GM23248 (cell line): ENCODE measurements around the gene KCNMA1. TPM values are rescaled to one million over a fixed set of nuclear protein-coding genes. Genes with fewer than 3 reads are reported as not detected.
A peak's percentile ranks its signal among the peaks of the same experiment; 100 is the strongest.

Source experiments
- DNase-seq: peaks from one replicate; pipeline ENCODE4 v3.0.0-alpha.2; 2015
- H2AFZ ChIP-seq: fragments of 200-600 bp; sonication (generic); 2 replicates; pipeline ENCODE4 v1.6.1; 2016; ENCODE audit warnings: antibody characterized with exemption
- H3F3A ChIP-seq: fragments of 200-600 bp; sonication (generic); 2 replicates; pipeline ENCODE4 v1.6.1; 2016; ENCODE audit warnings: mild to moderate bottlenecking, antibody characterized with exemption, mixed run types; ENCODE audit not compliant: insufficient read depth
- H3K27ac ChIP-seq: fragments of 200-600 bp; sonication (generic); 2 replicates; pipeline ENCODE4 v1.5.1; 2016; ENCODE audit warnings: mild to moderate bottlenecking
- H3K27me3 ChIP-seq: fragments of 200-600 bp; sonication (generic); replicated peaks from 2 replicates; pipeline ENCODE4 v1.6.1; 2016; ENCODE audit warnings: mild to moderate bottlenecking; ENCODE audit not compliant: insufficient read depth
- H3K36me3 ChIP-seq: fragments of 200-600 bp; sonication (generic); 2 replicates; pipeline ENCODE4 v1.6.1; 2016; ENCODE audit warnings: low read depth, mild to moderate bottlenecking
- H3K4me1 ChIP-seq: fragments of 200-600 bp; sonication (generic); 2 replicates; pipeline ENCODE4 v1.6.1; 2016; ENCODE audit warnings: mild to moderate bottlenecking; ENCODE audit not compliant: insufficient read depth
- H3K4me2 ChIP-seq: fragments of 200-600 bp; sonication (generic); one replicate; pipeline ENCODE4 v1.6.1; 2016; ENCODE audit warnings: mild to moderate bottlenecking; ENCODE audit not compliant: unreplicated experiment
- H3K4me3 ChIP-seq: fragments of 200-600 bp; sonication (generic); 2 replicates; pipeline ENCODE4 v1.5.1; 2016; ENCODE audit warnings: mild to moderate bottlenecking
- H3K79me2 ChIP-seq: fragments of 200-600 bp; sonication (generic); 2 replicates; pipeline ENCODE4 v1.6.1; 2016; ENCODE audit warnings: mild to moderate bottlenecking; ENCODE audit not compliant: insufficient read depth
- H3K9ac ChIP-seq: fragments of 200-600 bp; sonication (generic); 2 replicates; pipeline ENCODE4 v1.6.1; 2016; ENCODE audit warnings: mild to moderate bottlenecking
- H3K9me2 ChIP-seq: fragments of 200-600 bp; sonication (generic); 2 replicates; pipeline ENCODE4 v1.6.1; 2016; ENCODE audit warnings: mixed run types, mild to moderate bottlenecking, moderate library complexity; ENCODE audit not compliant: insufficient read depth
- H3K9me3 ChIP-seq: fragments of 200-600 bp; sonication (generic); one replicate; pipeline ENCODE4 v1.6.1; 2017; ENCODE audit warnings: low read depth
- H4K20me1 ChIP-seq: fragments of 200-600 bp; sonication (generic); 2 replicates; pipeline ENCODE4 v1.6.0; 2016; ENCODE audit not compliant: insufficient read depth
- EZH2 ChIP-seq: fragments of 200-600 bp; sonication (generic); IDR thresholded peaks from 2 replicates; pipeline ENCODE4 v1.6.1; 2018; ENCODE audit warnings: antibody characterized with exemption, mild to moderate bottlenecking; ENCODE audit not compliant: insufficient read depth, poor library complexity, severe bottlenecking
- EZH2phosphoT487 ChIP-seq: fragments of 200-600 bp; sonication (generic); IDR thresholded peaks from 2 replicates; pipeline ENCODE4 v1.6.1; 2018; ENCODE audit warnings: antibody characterized with exemption, moderate library complexity, mild to moderate bottlenecking, low read depth; ENCODE audit not compliant: insufficient read depth
- WGBS, 2 experiments: methylation state at CpG; one replicate each; pipeline ENCODE4 v1.1.6; 2015 to 2017; ENCODE audit warnings: low lambda C conversion rate in 2 of 2, low coverage in 1 of 2; ENCODE audit errors: missing lambda C conversion rate in 2 of 2; 5-methylcytosine and 5-hydroxymethylcytosine counted together
- in situ Hi-C: fragments of 300-500 bp; cut with MboI; formaldehyde crosslinking; loops from 2 replicates; pipeline ENCODE4 v1.15.0; 2020
- polyA plus RNA-seq: library from polyadenylated mRNA; unstranded; fragments of >200 nt; fragmentation: Nextera tagmentation; extraction: Ambion mirVana; gene quantifications from 2 replicates; pipeline ENCODE4 v1.2.1, GENCODE V29; 2016
- total RNA-seq: library from RNA; depleted of rRNA; stranded (reverse); fragments of >200 nt; shearing (Covaris generic); gene quantifications from 2 replicates; pipeline ENCODE4 v1.2.3, GENCODE V29; 2014

Gene KCNMA1
- total and polyA plus RNA-seq, 2 experiments from 2014 or later, result 14.2 to 25.1 TPM

DNA sequence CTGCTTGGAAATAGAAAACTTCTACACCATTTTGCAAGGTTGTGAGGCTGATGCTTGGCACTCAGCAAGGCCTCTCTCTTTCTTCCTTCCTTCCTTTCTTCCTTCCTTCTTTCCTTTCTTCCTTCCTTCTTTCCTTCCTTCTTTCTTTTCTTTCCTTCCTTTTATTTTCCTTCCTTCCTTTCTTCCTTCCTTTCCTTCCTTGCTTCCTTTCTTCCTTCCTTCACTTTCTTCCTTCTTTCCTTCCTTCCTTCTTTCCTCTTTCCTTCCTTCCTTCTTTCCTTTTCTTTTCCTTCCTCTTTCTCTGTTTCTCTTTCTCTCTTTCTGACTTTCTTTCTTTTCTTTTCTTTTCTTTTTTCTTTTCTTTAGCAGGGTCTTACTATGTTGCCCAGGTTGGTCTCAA is 460.4 kb downstream of the KCNMA1 start:
- no peaks in the 10 kb centered on the region for H4K20me1 ChIP-seq
- no peaks in the 10 kb centered on the region for H3K36me3 ChIP-seq
- peaks cover 16% of the 10 kb centered on the region; the same call in 1 of the 2 replicates for H3F3A ChIP-seq
- no peaks in the 10 kb centered on the region for H3K79me2 ChIP-seq
- no peak overlapping the region for H3K9ac ChIP-seq
- peaks cover 24% of the 10 kb centered on the region for H3K4me1 ChIP-seq
- H3K27me3 ChIP-seq, result no peaks in the 10 kb centered on the region
- no peak overlapping the region for H3K4me2 ChIP-seq
- in situ Hi-C loops, result loop anchor here (10.0 kb wide), 1 partner anchor 318 kb away; no protein-coding TSS in a partner anchor
- no peaks in the 10 kb centered on the region for H3K9me2 ChIP-seq
- no peaks in the 10 kb centered on the region for H3K9me3 ChIP-seq
- H3K27ac ChIP-seq, result no peak overlapping the region
- no peak for DNase-seq
- H2AFZ ChIP-seq, result no peak overlapping the region
- H3K4me3 ChIP-seq, result no peak overlapping the region
- no peak for TF ChIP-seq EZH2
- no peak for TF ChIP-seq EZH2phosphoT487

GRCh38 chr10:77176232-77176631 is 461.4 kb downstream of the KCNMA1 start:
- Histone ChIP-seq H3F3A (peaks cover 16% of the 10 kb centered on the region; the same call in 1 of the 2 replicates), H3K4me1 (peaks cover 24% of the 10 kb centered on the region), H3K9me2 (no peaks in the 10 kb centered on the region), H3K36me3 (no peaks in the 10 kb centered on the region), H4K20me1 (no peaks in the 10 kb centered on the region), H3K9me3 (no peaks in the 10 kb centered on the region), H3K4me2 (no peak overlapping the region), H3K27ac (no peak overlapping the region), H3K79me2 (no peaks in the 10 kb centered on the region), H3K4me3 (no peak overlapping the region), H3K27me3 (no peaks in the 10 kb centered on the region), H2AFZ (no peak overlapping the region), H3K9ac (no peak overlapping the region)
- DNase-seq, result no peak
- TF ChIP-seq EZH2phosphoT487 (no peak), EZH2 (no peak)
- WGBS, 2 experiments, result 85 to 91% methylated on average over 3 of the region's 3 CpGs
- in situ Hi-C loops, result loop anchor here (10.0 kb wide), 1 partner anchor 319 kb away; no protein-coding TSS in a partner anchor

- H3K27ac ChIP-seq, result no peak overlapping the region
- TF ChIP-seq EZH2 (no peak), EZH2phosphoT487 (no peak)
- in situ Hi-C loops, result loop anchor here (10.0 kb wide), 1 partner anchor 319 kb away; no protein-coding TSS in a partner anchor
- DNase-seq, result no peak
- H3K4me3 ChIP-seq, result no peak overlapping the region
- peaks cover 16% of the 10 kb centered on the region; the same call in 1 of the 2 replicates for H3F3A ChIP-seq
- no peaks in the 10 kb centered on the region for H3K79me2 ChIP-seq
- H3K9me3 ChIP-seq, result no peaks in the 10 kb centered on the region
- H3K9ac ChIP-seq, result no peak overlapping the region
- no peaks in the 10 kb centered on the region for H3K27me3 ChIP-seq
- no peaks in the 10 kb centered on the region for H4K20me1 ChIP-seq
- H3K4me2 ChIP-seq, result no peak overlapping the region
- WGBS, 2 experiments, result 98 to 100% methylated on average over 2 of the region's 2 CpGs
- peaks cover 21% of the 10 kb centered on the region for H3K4me1 ChIP-seq
- H3K36me3 ChIP-seq, result no peaks in the 10 kb centered on the region
- no peaks in the 10 kb centered on the region for H3K9me2 ChIP-seq
- H2AFZ ChIP-seq, result no peak overlapping the region
These were observed 461.9 kb downstream of the KCNMA1 start for GRCh38 chr10:77175631-77176222.

- no peaks in the 10 kb centered on the region for H3K27me3 ChIP-seq
- H4K20me1 ChIP-seq, result no peaks in the 10 kb centered on the region
- no peak overlapping the region for H3K4me2 ChIP-seq
- 0 out of 2 replicates have a peak, but pooled peaks cover 1% of the 10 kb centered on the region for H3F3A ChIP-seq
- peaks cover 3% of the 10 kb centered on the region for H3K4me1 ChIP-seq
- DNase-seq, result peak; percentile 77
- H3K4me3 ChIP-seq, result no peak overlapping the region
- H3K79me2 ChIP-seq, result no peaks in the 10 kb centered on the region
- 34 to 41% methylated on average over 4 of the region's 4 CpGs for WGBS, 2 experiments
- H3K36me3 ChIP-seq, result no peaks in the 10 kb centered on the region
- no peaks in the 10 kb centered on the region for H3K9me3 ChIP-seq
- H3K9ac ChIP-seq, result no peak overlapping the region
- in situ Hi-C loops, result loop anchor here (5.0 to 10.0 kb wide), 2 partner anchors 321 to 468 kb away; no protein-coding TSS in a partner anchor
- H2AFZ ChIP-seq, result no peak overlapping the region
- TF ChIP-seq EZH2phosphoT487, result no peak
- TF ChIP-seq EZH2, result no peak
- no peak overlapping the region for H3K27ac ChIP-seq
- H3K9me2 ChIP-seq, result no peaks in the 10 kb centered on the region
These were observed 463.8 kb downstream of the KCNMA1 start for GRCh38 chr10:77173615-77174461.
